Fibroblast of lung (primary cell): Measurements from ENCODE around the gene TRIM8. TPM values are rescaled to one million over a fixed set of nuclear protein-coding genes. Genes with fewer than 3 reads are reported as not detected.

Experiments
- DNase-seq, 2 donors: peaks; one replicate each; pipeline versions ENCODE4 v3.0.0 to v3.0.0-alpha.2; 2010; ENCODE audit warnings: low read depth in 2 of 2
- H2AFZ ChIP-seq: 2 replicates; pipeline ENCODE4 v1.5.1; 2012; ENCODE audit warnings: low read length, control low read depth, inconsistent platforms
- H3K27ac ChIP-seq: 2 replicates; pipeline ENCODE4 v1.5.1; 2011; ENCODE audit warnings: low read length, control low read depth; ENCODE audit not compliant: insufficient read depth
- H3K27me3 ChIP-seq: 2 replicates; pipeline ENCODE4 v1.5.1; 2011; ENCODE audit warnings: mild to moderate bottlenecking, low read length; ENCODE audit not compliant: control insufficient read depth, insufficient read depth
- H3K36me3 ChIP-seq: 2 replicates; pipeline ENCODE4 v1.5.1; 2011; ENCODE audit warnings: low read length; ENCODE audit not compliant: control insufficient read depth, insufficient read depth
- H3K4me1 ChIP-seq: 2 replicates; pipeline ENCODE4 v1.5.1; 2011; ENCODE audit warnings: low read length; ENCODE audit not compliant: control insufficient read depth, insufficient read depth; ENCODE audit errors: extremely low read depth
- H3K4me2 ChIP-seq: 2 replicates; pipeline ENCODE4 v1.5.1; 2011; ENCODE audit warnings: low read length, control low read depth; ENCODE audit not compliant: insufficient read depth; ENCODE audit errors: extremely low read depth
- H3K4me3 ChIP-seq, 4 experiments: fragments of 200-600 bp in 1 of 4; sonication (generic) in 1 of 4; replicated peaks in 1 of 4; 2 replicates each; pipeline ENCODE4 v1.5.1; 2011 to 2016; ENCODE audit warnings: low read length in 4 of 4, low read depth in 3 of 4, mild to moderate bottlenecking in 3 of 4, control low read depth in 2 of 4, inconsistent platforms in 1 of 4, mixed read lengths in 1 of 4; ENCODE audit not compliant: insufficient read depth in 1 of 4; ENCODE audit errors: control extremely low read depth in 1 of 4
- H3K79me2 ChIP-seq: 2 replicates; pipeline ENCODE4 v1.5.1; 2012; ENCODE audit warnings: mild to moderate bottlenecking, low read length, inconsistent platforms; ENCODE audit not compliant: control insufficient read depth, insufficient read depth
- H3K9ac ChIP-seq: 2 replicates; pipeline ENCODE4 v1.5.1; 2011; ENCODE audit warnings: mild to moderate bottlenecking, low read length, control low read depth; ENCODE audit not compliant: insufficient read depth
- H3K9me3 ChIP-seq: 2 replicates; pipeline ENCODE4 v1.5.1; 2012; ENCODE audit warnings: low read depth, low read length; ENCODE audit not compliant: control insufficient read depth, insufficient read depth
- H4K20me1 ChIP-seq: 2 replicates; pipeline ENCODE4 v1.5.1; 2011; ENCODE audit warnings: low read length; ENCODE audit not compliant: control insufficient read depth, insufficient read depth; ENCODE audit errors: extremely low read depth
- EZH2 ChIP-seq: IDR thresholded peaks from 2 replicates; pipeline ENCODE4 v1.5.1; 2012; ENCODE audit warnings: low read length, control low read depth, mild to moderate bottlenecking; ENCODE audit errors: missing control alignments
- polyA plus RNA-seq, 2 donors: library from polyadenylated mRNA; depleted of rRNA in 1 of 2; stranded (reverse) in 1 of 2; unstranded in 1 of 2; fragments of >200 nt; gene quantifications; 2 replicates each; pipeline ENCODE4 v1.2.1, GENCODE V29; 2011 to 2012; ENCODE audit warnings: missing spikeins in 1 of 2
- total RNA-seq: library from RNA; depleted of rRNA; stranded (reverse); fragments of >200 nt; gene quantifications from 2 replicates; pipeline ENCODE4 v1.2.1, GENCODE V29; 2014
- TF ChIP-seq, protein P1 (sequence below), 2 donors: IDR thresholded peaks in 1 of 2; conservative IDR thresholded peaks in 1 of 2; 1 replicate in 1 of 2; 2 replicates in 1 of 2; pipeline ENCODE4 v1.5.1; 2011 to 2012; ENCODE audit warnings: low read length in 2 of 2, control low read depth in 1 of 2, inconsistent platforms in 1 of 2, low read depth in 1 of 2, mild to moderate bottlenecking in 1 of 2

The TRIM8 gene
- total and polyA plus RNA-seq, 2 donors (not counting 1 experiment from before 2014, with no cell fraction given): 93.2 to 143 TPM

DNA sequence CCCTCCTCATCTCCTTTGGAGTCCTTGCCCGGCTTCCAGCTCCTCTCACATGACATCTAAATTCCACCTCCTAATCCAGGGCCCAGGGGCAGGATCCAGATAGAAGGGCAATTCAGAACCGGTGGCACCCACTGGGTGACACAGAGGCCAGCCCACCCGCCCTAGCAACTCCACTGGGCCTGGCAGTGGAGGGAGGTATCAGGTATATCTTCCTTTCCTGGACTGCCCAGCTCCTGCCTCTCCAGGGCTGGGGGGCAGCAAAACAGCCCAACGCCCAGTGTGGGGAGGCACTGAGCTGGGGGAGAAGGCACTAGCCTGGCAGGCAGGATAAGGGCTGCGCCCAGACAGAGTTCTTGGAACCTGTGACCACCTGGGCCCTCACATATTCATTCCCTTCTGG lies 10.4 kb upstream of the TRIM8 start:
- H3K79me2 ChIP-seq: no peaks in the 10 kb centered on the region
- H3K4me2 ChIP-seq: peak overlapping the region; percentile 63
- peaks cover 2% of the 10 kb centered on the region for H3K36me3 ChIP-seq
- H3K4me1 ChIP-seq: peaks cover 51% of the 10 kb centered on the region
- no peaks in the 10 kb centered on the region for H3K9me3 ChIP-seq
- no peaks in the 10 kb centered on the region for H3K27me3 ChIP-seq
- H3K9ac ChIP-seq: no peak overlapping the region
- H2AFZ ChIP-seq: no peak overlapping the region
- TF ChIP-seq, protein P1, sequence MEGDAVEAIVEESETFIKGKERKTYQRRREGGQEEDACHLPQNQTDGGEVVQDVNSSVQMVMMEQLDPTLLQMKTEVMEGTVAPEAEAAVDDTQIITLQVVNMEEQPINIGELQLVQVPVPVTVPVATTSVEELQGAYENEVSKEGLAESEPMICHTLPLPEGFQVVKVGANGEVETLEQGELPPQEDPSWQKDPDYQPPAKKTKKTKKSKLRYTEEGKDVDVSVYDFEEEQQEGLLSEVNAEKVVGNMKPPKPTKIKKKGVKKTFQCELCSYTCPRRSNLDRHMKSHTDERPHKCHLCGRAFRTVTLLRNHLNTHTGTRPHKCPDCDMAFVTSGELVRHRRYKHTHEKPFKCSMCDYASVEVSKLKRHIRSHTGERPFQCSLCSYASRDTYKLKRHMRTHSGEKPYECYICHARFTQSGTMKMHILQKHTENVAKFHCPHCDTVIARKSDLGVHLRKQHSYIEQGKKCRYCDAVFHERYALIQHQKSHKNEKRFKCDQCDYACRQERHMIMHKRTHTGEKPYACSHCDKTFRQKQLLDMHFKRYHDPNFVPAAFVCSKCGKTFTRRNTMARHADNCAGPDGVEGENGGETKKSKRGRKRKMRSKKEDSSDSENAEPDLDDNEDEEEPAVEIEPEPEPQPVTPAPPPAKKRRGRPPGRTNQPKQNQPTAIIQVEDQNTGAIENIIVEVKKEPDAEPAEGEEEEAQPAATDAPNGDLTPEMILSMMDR (conservative IDR thresholded peaks at IDR 0.05 in 1 of 2, IDR thresholded peaks at IDR 0.05 in 1 of 2; ENCODE audit: low read depth in 1 of 2, low read length in 2 of 2): no peak
- TF ChIP-seq EZH2: no peak
- no peak overlapping the region for H3K4me3 ChIP-seq
- DNase-seq: no peak
- H3K27ac ChIP-seq: peak overlapping the region; percentile 66
- no peaks in the 10 kb centered on the region for H4K20me1 ChIP-seq

DNA sequence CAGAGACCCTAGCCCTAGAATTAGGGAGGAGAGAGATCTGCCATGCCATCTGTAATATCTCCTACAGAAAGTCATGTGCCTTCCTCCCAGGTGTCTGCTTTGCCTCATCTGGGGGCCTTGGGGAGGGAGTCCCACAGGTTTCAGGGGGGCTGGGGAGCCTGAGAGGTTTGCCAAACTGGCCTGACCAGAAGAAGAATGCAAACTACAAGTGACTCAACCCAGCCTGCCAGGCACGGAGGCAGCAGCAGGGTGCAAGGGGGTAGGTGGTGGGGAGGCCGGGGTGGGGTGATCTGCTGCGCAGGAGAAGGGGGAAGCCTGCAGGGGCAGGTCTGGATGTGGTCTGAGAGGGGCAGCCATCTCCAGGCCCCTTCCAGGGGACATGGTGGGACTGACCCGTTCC lies 9.6 kb upstream of the TRIM8 start:
- no peak overlapping the region for H3K4me2 ChIP-seq
- no peak for DNase-seq
- no peak for TF ChIP-seq EZH2
- TF ChIP-seq, protein P1 (conservative IDR thresholded peaks at IDR 0.05 in 1 of 2, IDR thresholded peaks at IDR 0.05 in 1 of 2; ENCODE audit: low read depth in 1 of 2, low read length in 2 of 2): no peak
- H3K9ac ChIP-seq: no peak overlapping the region
- no peaks in the 10 kb centered on the region for H4K20me1 ChIP-seq
- H3K79me2 ChIP-seq: no peaks in the 10 kb centered on the region
- peaks cover 46% of the 10 kb centered on the region for H3K4me1 ChIP-seq
- no peaks in the 10 kb centered on the region for H3K27me3 ChIP-seq
- H2AFZ ChIP-seq: no peak overlapping the region
- no peaks in the 10 kb centered on the region for H3K9me3 ChIP-seq
- peaks cover 2% of the 10 kb centered on the region for H3K36me3 ChIP-seq
- H3K27ac ChIP-seq: no peak overlapping the region
- no peak overlapping the region for H3K4me3 ChIP-seq

DNA sequence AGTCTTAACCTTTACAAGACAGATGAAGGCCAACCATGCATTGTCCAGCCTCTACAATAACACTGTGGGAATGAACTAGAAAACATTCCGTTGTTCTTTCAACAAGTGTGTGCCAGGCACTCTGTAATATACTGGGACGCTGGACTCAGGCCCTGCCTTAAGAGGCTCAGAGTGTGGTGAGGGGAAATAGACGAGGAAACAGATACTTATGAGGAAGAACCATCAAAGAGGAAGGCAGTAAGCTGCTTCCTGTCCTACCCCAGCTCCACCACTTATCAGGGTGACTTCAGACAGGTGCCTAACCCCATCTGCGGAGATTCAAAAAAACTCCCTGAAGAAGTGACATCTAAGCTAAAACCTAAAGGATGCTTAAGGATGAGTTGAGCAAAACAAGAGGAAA lies 8.9 kb upstream of the TRIM8 start:
- no peaks in the 10 kb centered on the region for H3K79me2 ChIP-seq
- no peak for DNase-seq
- no peak overlapping the region for H3K4me3 ChIP-seq
- no peak overlapping the region for H3K27ac ChIP-seq
- H2AFZ ChIP-seq: no peak overlapping the region
- H3K9me3 ChIP-seq: no peaks in the 10 kb centered on the region
- peaks cover 39% of the 10 kb centered on the region for H3K4me1 ChIP-seq
- no peak overlapping the region for H3K9ac ChIP-seq
- H3K36me3 ChIP-seq: peaks cover 2% of the 10 kb centered on the region
- TF ChIP-seq, protein P1 (conservative IDR thresholded peaks at IDR 0.05 in 1 of 2, IDR thresholded peaks at IDR 0.05 in 1 of 2; ENCODE audit: low read depth in 1 of 2, low read length in 2 of 2): no peak
- TF ChIP-seq EZH2: no peak
- H4K20me1 ChIP-seq: no peaks in the 10 kb centered on the region
- H3K27me3 ChIP-seq: no peaks in the 10 kb centered on the region
- no peak overlapping the region for H3K4me2 ChIP-seq
